H1 (cell line): Measurements from ENCODE around the gene PARP4. TPM values are rescaled to one million over a fixed set of nuclear protein-coding genes. Genes with fewer than 3 reads are reported as not detected.

Experiments used
- CTCF ChIA-PET: fragments of 300-600 bp; sonication (Branson Sonifier 250); formaldehyde crosslinking; loops from one replicate; lab custom pipeline; 2021; ENCODE audit not compliant: partially characterized antibody; lab: Charles Lee
- POLR2A ChIA-PET: fragments of 300-600 bp; sonication (Branson Sonifier 250); formaldehyde crosslinking; loops from one replicate; lab custom pipeline; 2021; ENCODE audit warnings: inconsistent platforms; ENCODE audit not compliant: partially characterized antibody; lab: Charles Lee
- DNase-seq, 2 experiments: peaks; one replicate each; pipeline versions ENCODE4 v3.0.0 to v3.0.0-alpha.2; 2010 to 2022; ENCODE audit warnings: low spot score in 2 of 2, low read depth in 1 of 2, mixed read lengths in 1 of 2
- FAIRE-seq: peaks from 2 replicates; lab custom pipeline; 2011; peaks lifted over from hg19 to GRCh38; lab: Jason Lieb, UNC
- H2AFZ ChIP-seq: 2 replicates; pipeline ENCODE4 v1.8.1; 2012; ENCODE audit warnings: low read length, inconsistent platforms
- H2AK5ac ChIP-seq: 2 replicates; pipeline ENCODE4 v1.6.1; 2013; ENCODE audit warnings: low read depth, low read length
- H2BK120ac ChIP-seq: replicated peaks from 2 replicates; pipeline ENCODE3; 2013; ENCODE audit warnings: low read depth, low read length, inconsistent platforms
- H2BK12ac ChIP-seq: 2 replicates; pipeline ENCODE4 v1.6.1; 2013; ENCODE audit warnings: low read depth, low read length
- H2BK15ac ChIP-seq: 2 replicates; pipeline ENCODE4 v1.6.1; 2013; ENCODE audit warnings: low read length
- H2BK20ac ChIP-seq: 2 replicates; pipeline ENCODE4 v1.6.1; 2013; ENCODE audit warnings: low read length
- H2BK5ac ChIP-seq: 2 replicates; pipeline ENCODE4 v1.6.1; 2013; ENCODE audit warnings: low read depth, low read length
- H3K14ac ChIP-seq: 2 replicates; pipeline ENCODE4 v1.6.1; 2013; ENCODE audit warnings: inconsistent platforms; ENCODE audit not compliant: insufficient read length
- H3K18ac ChIP-seq: 2 replicates; pipeline ENCODE4 v1.6.1; 2013; ENCODE audit warnings: low read length; ENCODE audit errors: extremely low read depth
- H3K23ac ChIP-seq: 2 replicates; pipeline ENCODE4 v1.6.1; 2013; ENCODE audit warnings: inconsistent platforms; ENCODE audit not compliant: insufficient read length
- H3K23me2 ChIP-seq: 2 replicates; pipeline ENCODE4 v1.6.1; 2013; ENCODE audit warnings: low read depth, low read length
- H3K27ac ChIP-seq: 2 replicates; pipeline ENCODE4 v1.6.1; 2011; ENCODE audit warnings: low read depth, low read length, inconsistent platforms
- H3K27me3 ChIP-seq, 4 experiments: replicated peaks in 1 of 4; 1 replicate in 1 of 4; 2 replicates in 3 of 4; pipeline versions ENCODE4 v1.6.1 to v1.8.1; 2011 to 2013; ENCODE audit warnings: low read length in 3 of 4, mild to moderate bottlenecking in 3 of 4, inconsistent platforms in 2 of 4, mixed read lengths in 2 of 4, moderate library complexity in 1 of 4; ENCODE audit not compliant: control insufficient read depth in 3 of 4, insufficient read depth in 3 of 4; ENCODE audit errors: extremely low read depth in 1 of 4
- H3K36me3 ChIP-seq, 4 experiments: 2 replicates each; pipeline versions ENCODE4 v1.6.1 to v1.8.1; 2011 to 2013; ENCODE audit warnings: mild to moderate bottlenecking in 4 of 4, low read length in 3 of 4, moderate library complexity in 2 of 4, control low read depth in 1 of 4, inconsistent platforms in 1 of 4; ENCODE audit not compliant: insufficient read depth in 4 of 4, control insufficient read depth in 2 of 4
- H3K4ac ChIP-seq: replicated peaks from 2 replicates; pipeline ENCODE3; 2013; ENCODE audit warnings: low read length, low read depth, mixed read lengths, inconsistent platforms; ENCODE audit not compliant: insufficient read length
- H3K4me1 ChIP-seq, 4 experiments: replicated peaks in 1 of 4; 1 replicate in 1 of 4; 2 replicates in 3 of 4; pipeline versions ENCODE4 v1.6.1 to v1.8.1; 2011 to 2013; ENCODE audit warnings: low read length in 3 of 4, inconsistent platforms in 2 of 4, mixed read lengths in 1 of 4; ENCODE audit not compliant: insufficient read depth in 4 of 4, control insufficient read depth in 3 of 4
- H3K4me2 ChIP-seq, 2 experiments: 2 replicates each; pipeline versions ENCODE4 v1.6.1 to v1.8.1; 2011 to 2013; ENCODE audit warnings: low read depth in 2 of 2, low read length in 2 of 2, control low read depth in 1 of 2, inconsistent platforms in 1 of 2, mild to moderate bottlenecking in 1 of 2; ENCODE audit not compliant: insufficient read depth in 1 of 2
- H3K4me3 ChIP-seq, 4 experiments: fragments of 200-600, 300-600 bp in 1 of 4; sonication (generic), shearing (Covaris generic), sonication (Bioruptor Twin) in 1 of 4; 2 replicates each; pipeline versions ENCODE4 v1.5.1 to v1.8.1; 2011 to 2016; ENCODE audit warnings: low read length in 4 of 4, low read depth in 3 of 4, control low read depth in 2 of 4, inconsistent platforms in 2 of 4, mild to moderate bottlenecking in 2 of 4, mixed read lengths in 1 of 4, moderate library complexity in 1 of 4; ENCODE audit not compliant: insufficient read depth in 2 of 4; ENCODE audit errors: extremely low read depth in 1 of 4
- H3K56ac ChIP-seq: replicated peaks from 2 replicates; pipeline ENCODE3; 2013; ENCODE audit warnings: low read depth, mild to moderate bottlenecking, mixed read lengths, low read length, inconsistent platforms; ENCODE audit not compliant: insufficient read length
- H3K79me1 ChIP-seq: 2 replicates; pipeline ENCODE4 v1.6.1; 2013; ENCODE audit warnings: low read depth, low read length, control low read depth
- H3K79me2 ChIP-seq, 2 experiments: 2 replicates each; pipeline versions ENCODE4 v1.6.1 to v1.8.1; 2012 to 2013; ENCODE audit warnings: low read length in 2 of 2, mild to moderate bottlenecking in 2 of 2, inconsistent platforms in 1 of 2; ENCODE audit not compliant: insufficient read depth in 2 of 2, control insufficient read depth in 1 of 2
- H3K9ac ChIP-seq, 4 experiments: replicated peaks in 1 of 4; 1 replicate in 1 of 4; 2 replicates in 3 of 4; pipeline versions ENCODE4 v1.6.1 to v1.8.1; 2011 to 2013; ENCODE audit warnings: low read depth in 3 of 4, low read length in 3 of 4, control low read depth in 2 of 4, mild to moderate bottlenecking in 2 of 4, moderate library complexity in 2 of 4, inconsistent platforms in 1 of 4; ENCODE audit errors: extremely low read depth in 1 of 4
- H3K9me3 ChIP-seq, 2 experiments: 2 replicates each; pipeline versions ENCODE4 v1.6.1 to v1.8.1; 2012 to 2013; ENCODE audit warnings: mild to moderate bottlenecking in 2 of 2, moderate library complexity in 2 of 2, control low read depth in 1 of 2, inconsistent platforms in 1 of 2, low read depth in 1 of 2, low read length in 1 of 2, mixed read lengths in 1 of 2; ENCODE audit not compliant: insufficient read depth in 2 of 2
- H4K20me1 ChIP-seq, 2 experiments: replicated peaks in 1 of 2; 2 replicates each; pipeline versions ENCODE3 to v1.8.1; 2011 to 2013; ENCODE audit warnings: inconsistent platforms in 2 of 2, low read length in 2 of 2, mild to moderate bottlenecking in 1 of 2; ENCODE audit not compliant: insufficient read depth in 2 of 2, control insufficient read depth in 1 of 2
- H4K5ac ChIP-seq: 2 replicates; pipeline ENCODE4 v1.6.1; 2013; ENCODE audit warnings: low read length, low read depth, mixed read lengths, inconsistent platforms; ENCODE audit not compliant: insufficient read length
- H4K8ac ChIP-seq: 2 replicates; pipeline ENCODE4 v1.8.0; 2013; ENCODE audit warnings: mild to moderate bottlenecking, moderate library complexity, low read length, inconsistent platforms; ENCODE audit not compliant: insufficient read depth; ENCODE audit errors: extremely low read depth
- H4K91ac ChIP-seq: replicated peaks from 2 replicates; pipeline ENCODE3; 2013; ENCODE audit warnings: low read length, mixed read lengths, inconsistent platforms; ENCODE audit not compliant: insufficient read length
- EGR1 ChIP-seq: IDR thresholded peaks from 2 replicates; pipeline ENCODE4 v1.6.1; 2011; ENCODE audit warnings: low read depth, low read length, borderline replicate concordance
- HDAC2 ChIP-seq, 2 experiments: fragments of 300-600 bp in 1 of 2; sonication (generic) in 1 of 2; IDR thresholded peaks; 2 replicates each; pipeline ENCODE4 v1.6.1; 2011 to 2012; ENCODE audit warnings: low read depth in 2 of 2, low read length in 2 of 2, mild to moderate bottlenecking in 2 of 2, moderate library complexity in 2 of 2, borderline replicate concordance in 1 of 2, inconsistent platforms in 1 of 2
- KDM4A ChIP-seq: IDR thresholded peaks from one replicate; pipeline ENCODE4 v1.7.1; 2012; ENCODE audit warnings: low read depth, mild to moderate bottlenecking, moderate library complexity, low read length, inconsistent platforms; ENCODE audit not compliant: severe bottlenecking
- MAFK ChIP-seq: IDR thresholded peaks from 2 replicates; pipeline ENCODE4 v1.6.1; 2012; ENCODE audit warnings: low read depth, mild to moderate bottlenecking, improper control_type of control experiment, low read length
- SIX5 ChIP-seq: IDR thresholded peaks from 2 replicates; pipeline ENCODE4 v1.6.1; 2011; ENCODE audit warnings: mild to moderate bottlenecking, low read depth, low read length
- SP1 ChIP-seq: IDR thresholded peaks from 2 replicates; pipeline ENCODE4 v1.6.1; 2011; ENCODE audit warnings: low read depth, low read length
- SP4 ChIP-seq: IDR thresholded peaks from 2 replicates; pipeline ENCODE4 v1.6.1; 2012; ENCODE audit warnings: low read length, inconsistent platforms
- TBP ChIP-seq: IDR thresholded peaks from 2 replicates; pipeline ENCODE4 v1.6.1; 2011; ENCODE audit warnings: low read depth, low read length, improper control_type of control experiment
- TCF12 ChIP-seq: IDR thresholded peaks from 2 replicates; pipeline ENCODE4 v1.6.1; 2011; ENCODE audit warnings: low read depth, mild to moderate bottlenecking, low read length
- WGBS, 2 experiments: shearing (Covaris generic) in 1 of 2; methylation state at CpG; one replicate each; pipeline versions ENCODE4 v1.1.6 to v1.1.7; 2013 to 2015; ENCODE audit warnings: low lambda C conversion rate in 2 of 2, mixed read lengths in 2 of 2, inconsistent platforms in 1 of 2, low coverage in 1 of 2, missing lambda C conversion rate in 1 of 2; ENCODE audit not compliant: insufficient replicate concordance in 2 of 2, insufficient coverage in 1 of 2, insufficient read length in 1 of 2; ENCODE audit errors: extremely low coverage in 1 of 2, missing lambda C conversion rate in 1 of 2; 5-methylcytosine and 5-hydroxymethylcytosine counted together
- polyA plus RNA-seq, 7 experiments: library from polyadenylated mRNA; depleted of rRNA in 3 of 7; stranded (reverse) in 5 of 7; unstranded in 2 of 7; fragments of >200 nt in 5 of 7; fragments of 200-250 nt in 2 of 7; gene quantifications; 1 replicate in 5 of 7; 2 replicates in 1 of 7; 4 replicates in 1 of 7; pipeline versions ENCODE4 v1.2.1 to v1.2.3, GENCODE V29; 2011 to 2013; ENCODE audit warnings: missing spikeins in 2 of 7, mixed read lengths in 2 of 7
- total RNA-seq: library from RNA; stranded (reverse); fragmentation: NEBNext Ultra II Directional; extraction: Animal tissue kit (Norgen Biotek cat#: 25700); gene quantifications from 2 replicates; pipeline ENCODE4 v1.2.1, GENCODE V29; 2021
- TF ChIP-seq, protein P1 (sequence below): IDR thresholded peaks from 2 replicates; pipeline ENCODE4 v1.6.1; 2012; ENCODE audit warnings: inconsistent platforms

Gene PARP4
- total and polyA plus RNA-seq, 2 of the 8 experiments (the other 6 are each of a cell fraction or from before 2014, with no cell fraction given), result 22.2 to 40.3 TPM

DNA sequence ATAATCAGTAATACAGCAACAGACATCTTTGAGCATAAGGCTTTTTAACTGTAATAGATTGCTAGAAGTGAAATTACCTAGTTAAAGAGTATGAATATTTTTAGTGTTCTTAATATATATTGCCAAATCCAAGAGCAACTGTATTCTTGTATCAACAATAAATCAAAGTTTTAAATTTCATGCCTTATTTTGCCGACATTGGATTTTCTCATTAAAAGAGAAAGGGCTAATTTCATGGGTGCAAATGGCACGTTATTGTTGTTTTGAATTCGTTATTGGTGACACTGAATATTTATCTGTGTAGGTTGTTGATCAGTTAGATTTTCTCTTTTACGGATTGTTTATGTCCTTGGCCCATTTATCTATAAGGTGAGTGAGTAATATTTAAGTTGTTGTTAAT lies 106.1 kb downstream of the PARP4 start:
- no peak overlapping the region for H2AK5ac ChIP-seq
- CTCF ChIA-PET, result no interaction called here
- H3K36me3 ChIP-seq, result no peaks in the 10 kb centered on the region
- no peak overlapping the region for H3K27ac ChIP-seq
- no peak overlapping the region for H2BK12ac ChIP-seq
- no peak for FAIRE-seq
- no peak overlapping the region for H3K56ac ChIP-seq
- no peak overlapping the region for H2BK120ac ChIP-seq
- no peaks in the 10 kb centered on the region for H4K20me1 ChIP-seq
- H3K4me2 ChIP-seq, result no peak overlapping the region
- H3K79me1 ChIP-seq, result no peaks in the 10 kb centered on the region
- no peak overlapping the region for H2BK15ac ChIP-seq
- no peaks in the 10 kb centered on the region for H3K9me3 ChIP-seq
- H3K79me2 ChIP-seq, result no peaks in the 10 kb centered on the region
- no peak overlapping the region for H3K4ac ChIP-seq
- no peak overlapping the region for H4K91ac ChIP-seq
- H3K4me3 ChIP-seq, result no peak overlapping the region
- no peak overlapping the region for H2AFZ ChIP-seq
- H3K9ac ChIP-seq, result no peak overlapping the region
- 87% methylated on average over 4 of the region's 4 CpGs; no CpG with 5 or more reads in 1 of the 2 experiments for WGBS, 2 experiments
- POLR2A ChIA-PET, result no interaction called here
- no peak overlapping the region for H2BK5ac ChIP-seq
- no peaks in the 10 kb centered on the region for H3K23me2 ChIP-seq
- H4K5ac ChIP-seq, result no peak overlapping the region
- no peak; the same call in 1 of the 2 replicates for TF ChIP-seq MAFK
- TF ChIP-seq TCF12, result no peak
- TF ChIP-seq TBP, result no peak
- TF ChIP-seq, protein P1, sequence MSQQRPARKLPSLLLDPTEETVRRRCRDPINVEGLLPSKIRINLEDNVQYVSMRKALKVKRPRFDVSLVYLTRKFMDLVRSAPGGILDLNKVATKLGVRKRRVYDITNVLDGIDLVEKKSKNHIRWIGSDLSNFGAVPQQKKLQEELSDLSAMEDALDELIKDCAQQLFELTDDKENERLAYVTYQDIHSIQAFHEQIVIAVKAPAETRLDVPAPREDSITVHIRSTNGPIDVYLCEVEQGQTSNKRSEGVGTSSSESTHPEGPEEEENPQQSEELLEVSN, result no peak
- no peak for TF ChIP-seq EGR1
- TF ChIP-seq HDAC2 (IDR thresholded peaks at IDR 0.05; ENCODE audit: borderline replicate concordance in 1 of 2, low read depth in 2 of 2, low read length in 2 of 2), result no peak
- no peak for TF ChIP-seq SP4
- TF ChIP-seq SP1, result no peak
- no peak for TF ChIP-seq SIX5
- no peak for TF ChIP-seq KDM4A
- no peaks in the 10 kb centered on the region for H3K27me3 ChIP-seq
- no peak overlapping the region for H3K14ac ChIP-seq
- no peaks in the 10 kb centered on the region for H3K4me1 ChIP-seq
- no peak for DNase-seq
- no peak overlapping the region for H3K23ac ChIP-seq
- no peak overlapping the region for H4K8ac ChIP-seq
- H2BK20ac ChIP-seq, result no peak overlapping the region
- no peak overlapping the region for H3K18ac ChIP-seq
